Right atrium auricular region (tissue), 2 donors: ENCODE measurements around the gene RAI1. TPM values are rescaled to one million over a fixed set of nuclear protein-coding genes. Genes with fewer than 3 reads are reported as not detected.

Experiments
- DNase-seq: peaks from one replicate; pipeline ENCODE4 v3.0.0-alpha.2; 2019; ENCODE audit warnings: low spot score
- H3K27ac ChIP-seq, 2 donors: fragments of 200-600 bp; sonication (generic); 1 replicate in 1 of 2; 2 replicates in 1 of 2; pipeline ENCODE4 v1.5.1; 2016 to 2019
- H3K27me3 ChIP-seq, 2 donors: fragments of 200-600 bp; sonication (generic); one replicate each; pipeline versions ENCODE4 v1.5.1 to v1.6.0; 2017 to 2019
- H3K36me3 ChIP-seq: fragments of 200-600 bp; sonication (generic); one replicate; pipeline ENCODE4 v1.5.1; 2016
- H3K4me1 ChIP-seq, 2 donors: fragments of 200-600 bp; sonication (generic); one replicate each; pipeline versions ENCODE4 v1.5.1 to v1.6.0; 2017 to 2019
- H3K4me3 ChIP-seq, 2 donors: fragments of 200-600 bp; sonication (generic); 1 replicate in 1 of 2; 2 replicates in 1 of 2; pipeline ENCODE4 v1.5.1; 2017 to 2019; ENCODE audit warnings: mild to moderate bottlenecking in 1 of 2, moderate library complexity in 1 of 2
- H3K9me3 ChIP-seq, 2 donors: fragments of 200-600 bp; sonication (generic); one replicate each; pipeline ENCODE4 v1.5.1; 2019
- CTCF ChIP-seq, 2 donors: fragments of 200-600 bp; sonication (generic); IDR thresholded peaks; one replicate each; pipeline ENCODE4 v1.5.1; 2019; ENCODE audit warnings: antibody characterized with exemption in 2 of 2
- total RNA-seq, 2 donors: library from RNA; depleted of rRNA; stranded (reverse); fragments of >200 nt; gene quantifications; one replicate each; pipeline ENCODE4 v1.1.0, GENCODE V29; 2016

The RAI1 gene
- total RNA-seq, 2 donors from 2014 or later, result 23.8 to 24.9 TPM

- no peak for TF ChIP-seq CTCF (IDR thresholded peaks at IDR 0.05)
- DNase-seq, result no peak
- Histone ChIP-seq H3K36me3 (no peaks in the 10 kb centered on the region), H3K27me3 (no peaks in the 10 kb centered on the region), H3K9me3 (no peaks in the 10 kb centered on the region), H3K27ac (peak overlapping the region; percentile 97 to 100), H3K4me3 (peak overlapping the region in 1 of 2 donors; percentile 70), H3K4me1 (peaks cover 0 to 77% of the 10 kb centered on the region in 2 donors)
Measured at GRCh38 chr17:17693253-17694168, 12.3 kb downstream of the RAI1 start.

- H3K4me3 ChIP-seq, result peak overlapping the region; percentile 69 to 70
- H3K27me3 ChIP-seq, result no peaks in the 10 kb centered on the region
- peak; percentile 82 for DNase-seq
- H3K9me3 ChIP-seq, result no peaks in the 10 kb centered on the region
- H3K27ac ChIP-seq, result peak overlapping the region; percentile 97 to 100
- TF ChIP-seq CTCF (IDR thresholded peaks at IDR 0.05), result no peak
- H3K36me3 ChIP-seq, result no peaks in the 10 kb centered on the region
- H3K4me1 ChIP-seq, result peaks cover 0 to 86% of the 10 kb centered on the region in 2 donors
Measured at GRCh38 chr17:17694169-17695081, 13.2 kb downstream of the RAI1 start.

GRCh38 chr17:17696085-17696484 is 14.8 kb downstream of the RAI1 start:
- Histone ChIP-seq H3K27me3 (no peaks in the 10 kb centered on the region), H3K9me3 (no peaks in the 10 kb centered on the region), H3K36me3 (no peaks in the 10 kb centered on the region), H3K27ac (peak overlapping the region; percentile 97 to 100), H3K4me1 (peaks cover 0 to 94% of the 10 kb centered on the region in 2 donors), H3K4me3 (no peak overlapping the region)
- no peak for DNase-seq
- TF ChIP-seq CTCF (IDR thresholded peaks at IDR 0.05), result no peak

GRCh38 chr17:17696882-17697633 is 15.8 kb downstream of the RAI1 start:
- no peaks in the 10 kb centered on the region for H3K9me3 ChIP-seq
- TF ChIP-seq CTCF (IDR thresholded peaks at IDR 0.05), result no peak
- H3K27ac ChIP-seq, result peak overlapping the region; percentile 97 to 100
- no peaks in the 10 kb centered on the region for H3K36me3 ChIP-seq
- no peaks in the 10 kb centered on the region for H3K27me3 ChIP-seq
- peaks cover 0 to 94% of the 10 kb centered on the region in 2 donors for H3K4me1 ChIP-seq
- DNase-seq, result no peak
- no peak overlapping the region for H3K4me3 ChIP-seq

- Histone ChIP-seq H3K27me3 (no peaks in the 10 kb centered on the region), H3K9me3 (no peaks in the 10 kb centered on the region), H3K4me3 (no peak overlapping the region), H3K36me3 (no peaks in the 10 kb centered on the region), H3K27ac (peak overlapping the region; percentile 97 to 100), H3K4me1 (peaks cover 0 to 94% of the 10 kb centered on the region in 2 donors)
- TF ChIP-seq CTCF (IDR thresholded peaks at IDR 0.05), result no peak
- no peak for DNase-seq
Measured at GRCh38 chr17:17698371-17698770, 17.1 kb downstream of the RAI1 start.
